ENCODE measurements around the gene COX6B1.

The COX6B1 gene

DNA sequence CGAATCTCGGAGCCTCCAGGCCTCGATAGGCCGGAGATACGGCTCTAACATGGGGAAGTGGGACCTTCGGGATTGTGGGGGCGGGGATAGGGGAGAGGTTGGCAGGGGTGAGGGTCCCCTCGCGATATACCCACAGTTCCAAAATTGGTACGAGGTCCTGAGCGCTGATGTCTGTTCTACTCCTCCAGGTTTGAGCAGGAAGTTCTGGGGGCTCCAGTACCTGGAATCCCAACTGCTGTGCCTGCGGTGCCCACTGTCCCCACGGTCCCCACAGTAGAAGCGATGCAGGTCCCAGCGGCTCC is 18.8 kb upstream of the COX6B1 start:
- peak overlapping the region; percentile 83 for H3K27ac ChIP-seq (replicated peaks)
- TF ChIP-seq, protein P1, sequence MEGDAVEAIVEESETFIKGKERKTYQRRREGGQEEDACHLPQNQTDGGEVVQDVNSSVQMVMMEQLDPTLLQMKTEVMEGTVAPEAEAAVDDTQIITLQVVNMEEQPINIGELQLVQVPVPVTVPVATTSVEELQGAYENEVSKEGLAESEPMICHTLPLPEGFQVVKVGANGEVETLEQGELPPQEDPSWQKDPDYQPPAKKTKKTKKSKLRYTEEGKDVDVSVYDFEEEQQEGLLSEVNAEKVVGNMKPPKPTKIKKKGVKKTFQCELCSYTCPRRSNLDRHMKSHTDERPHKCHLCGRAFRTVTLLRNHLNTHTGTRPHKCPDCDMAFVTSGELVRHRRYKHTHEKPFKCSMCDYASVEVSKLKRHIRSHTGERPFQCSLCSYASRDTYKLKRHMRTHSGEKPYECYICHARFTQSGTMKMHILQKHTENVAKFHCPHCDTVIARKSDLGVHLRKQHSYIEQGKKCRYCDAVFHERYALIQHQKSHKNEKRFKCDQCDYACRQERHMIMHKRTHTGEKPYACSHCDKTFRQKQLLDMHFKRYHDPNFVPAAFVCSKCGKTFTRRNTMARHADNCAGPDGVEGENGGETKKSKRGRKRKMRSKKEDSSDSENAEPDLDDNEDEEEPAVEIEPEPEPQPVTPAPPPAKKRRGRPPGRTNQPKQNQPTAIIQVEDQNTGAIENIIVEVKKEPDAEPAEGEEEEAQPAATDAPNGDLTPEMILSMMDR (IDR thresholded peaks at IDR 0.05; ENCODE audit: insufficient read depth, low read length): no peak
- TF ChIP-seq SPI1 (IDR thresholded peaks at IDR 0.05; ENCODE audit: borderline replicate concordance, low read depth): no peak; the same call in 1 of the 2 replicates
- TF ChIP-seq POLR2AphosphoS5 (IDR thresholded peaks at IDR 0.05; ENCODE audit: low read depth): no peak
- TF ChIP-seq, protein P2, sequence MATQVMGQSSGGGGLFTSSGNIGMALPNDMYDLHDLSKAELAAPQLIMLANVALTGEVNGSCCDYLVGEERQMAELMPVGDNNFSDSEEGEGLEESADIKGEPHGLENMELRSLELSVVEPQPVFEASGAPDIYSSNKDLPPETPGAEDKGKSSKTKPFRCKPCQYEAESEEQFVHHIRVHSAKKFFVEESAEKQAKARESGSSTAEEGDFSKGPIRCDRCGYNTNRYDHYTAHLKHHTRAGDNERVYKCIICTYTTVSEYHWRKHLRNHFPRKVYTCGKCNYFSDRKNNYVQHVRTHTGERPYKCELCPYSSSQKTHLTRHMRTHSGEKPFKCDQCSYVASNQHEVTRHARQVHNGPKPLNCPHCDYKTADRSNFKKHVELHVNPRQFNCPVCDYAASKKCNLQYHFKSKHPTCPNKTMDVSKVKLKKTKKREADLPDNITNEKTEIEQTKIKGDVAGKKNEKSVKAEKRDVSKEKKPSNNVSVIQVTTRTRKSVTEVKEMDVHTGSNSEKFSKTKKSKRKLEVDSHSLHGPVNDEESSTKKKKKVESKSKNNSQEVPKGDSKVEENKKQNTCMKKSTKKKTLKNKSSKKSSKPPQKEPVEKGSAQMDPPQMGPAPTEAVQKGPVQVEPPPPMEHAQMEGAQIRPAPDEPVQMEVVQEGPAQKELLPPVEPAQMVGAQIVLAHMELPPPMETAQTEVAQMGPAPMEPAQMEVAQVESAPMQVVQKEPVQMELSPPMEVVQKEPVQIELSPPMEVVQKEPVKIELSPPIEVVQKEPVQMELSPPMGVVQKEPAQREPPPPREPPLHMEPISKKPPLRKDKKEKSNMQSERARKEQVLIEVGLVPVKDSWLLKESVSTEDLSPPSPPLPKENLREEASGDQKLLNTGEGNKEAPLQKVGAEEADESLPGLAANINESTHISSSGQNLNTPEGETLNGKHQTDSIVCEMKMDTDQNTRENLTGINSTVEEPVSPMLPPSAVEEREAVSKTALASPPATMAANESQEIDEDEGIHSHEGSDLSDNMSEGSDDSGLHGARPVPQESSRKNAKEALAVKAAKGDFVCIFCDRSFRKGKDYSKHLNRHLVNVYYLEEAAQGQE (IDR thresholded peaks at IDR 0.05; ENCODE audit: insufficient replicate concordance, low read depth): no peak
- no peaks in the 10 kb centered on the region for H3K27me3 ChIP-seq (ENCODE audit: insufficient read depth, poor library complexity, severe bottlenecking)
- peak overlapping the region; percentile 88 for H3K4me3 ChIP-seq (replicated peaks; ENCODE audit: insufficient read depth, low read length)
- no peak for DNase-seq (ENCODE audit: low read depth in 1 of 2, low spot score in 1 of 2)

DNA sequence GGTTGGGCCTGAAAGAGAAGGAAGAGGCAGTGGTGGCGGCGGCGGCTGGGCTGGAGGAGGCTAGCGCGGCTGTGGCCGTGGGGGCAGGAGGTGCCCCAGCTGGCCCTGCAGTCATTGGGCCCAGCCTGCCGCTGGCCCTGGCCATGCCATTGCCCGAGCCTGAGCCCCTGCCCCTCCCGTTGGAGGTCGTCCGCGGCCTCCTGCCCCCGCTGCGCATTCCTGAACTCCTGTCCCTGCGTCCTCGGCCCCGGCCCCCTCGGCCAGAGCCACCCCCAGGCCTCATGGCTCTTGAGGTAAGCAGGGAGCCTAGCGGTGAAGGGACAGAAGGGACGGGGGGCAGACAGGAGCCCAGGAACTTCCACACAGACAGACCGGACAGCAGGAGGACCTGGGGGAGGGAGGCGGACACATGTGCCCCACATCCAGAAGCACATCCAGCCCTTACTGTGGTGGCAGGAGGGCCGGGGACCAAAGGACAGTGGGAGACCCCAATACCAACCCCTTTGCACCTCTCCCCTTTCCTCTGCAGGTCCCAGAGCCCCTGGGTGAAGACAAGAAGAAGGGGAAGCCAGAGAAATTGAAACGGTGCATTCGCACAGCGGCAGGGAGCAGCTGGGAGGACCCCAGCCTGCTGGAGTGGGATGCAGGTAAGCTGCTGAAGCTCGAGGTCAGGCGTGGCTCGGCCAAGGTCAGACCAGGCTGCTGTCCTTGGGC is 14.2 kb upstream of the COX6B1 start:
- TF ChIP-seq POLR2AphosphoS5 (IDR thresholded peaks at IDR 0.05; ENCODE audit: low read depth) (no peak), SPI1 (IDR thresholded peaks at IDR 0.05; ENCODE audit: borderline replicate concordance, low read depth) (no peak), GABPA (IDR thresholded peaks at IDR 0.05; ENCODE audit: low read depth) (no peak)
- TF ChIP-seq, protein P2 (IDR thresholded peaks at IDR 0.05; ENCODE audit: insufficient replicate concordance, low read depth): no peak
- TF ChIP-seq, protein P1 (IDR thresholded peaks at IDR 0.05; ENCODE audit: insufficient read depth, low read length): no peak

DNA sequence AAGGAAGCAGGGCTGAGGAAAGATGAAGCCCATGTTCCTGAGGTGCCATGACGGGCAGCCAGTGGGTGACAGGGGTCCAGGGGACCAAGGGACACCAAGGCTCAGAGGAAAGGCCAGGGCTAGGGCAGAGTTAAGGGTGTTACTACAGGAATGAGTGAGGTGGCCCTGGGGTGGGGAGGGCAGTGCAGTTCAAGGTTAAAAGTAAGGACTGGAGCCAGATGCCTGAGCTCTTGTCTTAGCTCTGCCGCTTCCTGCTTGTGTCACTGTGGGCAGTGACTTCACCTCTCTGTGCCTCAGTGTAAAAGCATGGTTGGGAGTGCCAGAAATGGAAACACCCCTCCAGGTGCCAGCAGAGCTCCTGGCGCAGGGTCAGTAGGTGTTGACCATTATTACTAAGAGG is 11.5 kb upstream of the COX6B1 start:
- no peaks in the 10 kb centered on the region for H3K27me3 ChIP-seq (ENCODE audit: insufficient read depth, poor library complexity, severe bottlenecking)
- no peak overlapping the region for H3K27ac ChIP-seq (replicated peaks)
- H3K4me3 ChIP-seq (replicated peaks; ENCODE audit: insufficient read depth, low read length): no peak overlapping the region
- DNase-seq (ENCODE audit: low read depth in 1 of 2, low spot score in 1 of 2): no peak
- TF ChIP-seq, protein P1 (IDR thresholded peaks at IDR 0.05; ENCODE audit: insufficient read depth, low read length): no peak
- TF ChIP-seq POLR2AphosphoS5 (IDR thresholded peaks at IDR 0.05; ENCODE audit: low read depth) (no peak), GABPA (IDR thresholded peaks at IDR 0.05; ENCODE audit: low read depth) (no peak), SPI1 (IDR thresholded peaks at IDR 0.05; ENCODE audit: borderline replicate concordance, low read depth) (no peak)
- TF ChIP-seq, protein P2 (IDR thresholded peaks at IDR 0.05; ENCODE audit: insufficient replicate concordance, low read depth): no peak

More for the DNA sequence above, 14.2 kb upstream of the COX6B1 start:
- H3K4me3 ChIP-seq (replicated peaks; ENCODE audit: insufficient read depth, low read length): no peak overlapping the region
- no peaks in the 10 kb centered on the region for H3K27me3 ChIP-seq (ENCODE audit: insufficient read depth, poor library complexity, severe bottlenecking)
- no peak overlapping the region for H3K27ac ChIP-seq (replicated peaks)
- DNase-seq (ENCODE audit: low read depth in 1 of 2, low spot score in 1 of 2): no peak
